GM12878 (cell line): ENCODE measurements around the gene EFNA2. TPM values are rescaled to one million over a fixed set of nuclear protein-coding genes. Genes with fewer than 3 reads are reported as not detected.

Source experiments
- ATAC-seq: fragments of 200-7000 bp; cut with Tn5 transposase; 3 replicates; pipeline ENCODE4 v1.9.1; 2020; ENCODE audit warnings: mild to moderate bottlenecking, moderate library complexity
- BruUV-seq: library from RNA; stranded (reverse); fragments of 400-500 nt; replicated peaks from 2 replicates; lab custom pipeline; 2021; lab: Mats Ljungman, UMichigan
- CTCF ChIA-PET: fragments of 300-600 bp; sonication (Branson Sonifier 250); formaldehyde crosslinking; extraction: SDS; loops from one replicate; lab custom pipeline; 2021; ENCODE audit warnings: inconsistent platforms; lab: Yijun Ruan, JAX
- POLR2A ChIA-PET: fragments of 350-600 bp; formaldehyde crosslinking; extraction: SDS; loops from one replicate; lab custom pipeline; 2021; ENCODE audit warnings: inconsistent platforms; lab: Charles Lee
- RAD21 ChIA-PET: fragments of 300-600 bp; sonication (Branson Sonifier 250); formaldehyde crosslinking; loops from one replicate; lab custom pipeline; 2023; ENCODE audit warnings: antibody characterized with exemption; ENCODE audit not compliant: unreplicated experiment; lab: Charles Lee
- SMC1A ChIA-PET: fragments of 300-600 bp; sonication (Branson Sonifier 250); formaldehyde crosslinking; loops from one replicate; lab custom pipeline; 2023; ENCODE audit not compliant: unreplicated experiment, uncharacterized antibody; lab: Charles Lee
- DNase-seq: peaks from one replicate; pipeline ENCODE4 v3.0.0-alpha.2; 2011; ENCODE audit warnings: low read depth, low spot score
- FAIRE-seq: peaks from 3 replicates; lab custom pipeline; 2011; peaks lifted over from hg19 to GRCh38; lab: Jason Lieb, UNC
- H2AFZ ChIP-seq: 2 replicates; pipeline ENCODE4 v1.6.0; 2011; ENCODE audit warnings: low read depth, low read length, control low read depth; ENCODE audit not compliant: control insufficient read depth
- H3K27ac ChIP-seq: 2 replicates; pipeline ENCODE4 v1.5.1; 2011; ENCODE audit warnings: control low read depth; ENCODE audit not compliant: control insufficient read depth, insufficient read depth
- H3K27me3 ChIP-seq, 2 experiments: replicated peaks in 1 of 2; 2 replicates each; pipeline versions ENCODE4 v1.6.0 to v1.6.1; 2011; ENCODE audit warnings: low read length in 1 of 2; ENCODE audit not compliant: control insufficient read depth in 2 of 2, insufficient read depth in 2 of 2
- H3K36me3 ChIP-seq, 2 experiments: 2 replicates each; pipeline ENCODE4 v1.5.1; 2011; ENCODE audit warnings: low read length in 1 of 2; ENCODE audit not compliant: control insufficient read depth in 2 of 2, insufficient read depth in 2 of 2
- H3K4me1 ChIP-seq: 2 replicates; pipeline ENCODE4 v1.6.1; 2011; ENCODE audit warnings: mild to moderate bottlenecking, low read length, moderate library complexity, mixed read lengths; ENCODE audit not compliant: control insufficient read depth, insufficient read depth
- H3K4me2 ChIP-seq: 2 replicates; pipeline ENCODE4 v1.6.0; 2011; ENCODE audit warnings: control low read depth; ENCODE audit not compliant: control insufficient read depth, insufficient read depth
- H3K4me3 ChIP-seq: fragments of 200-600 bp; sonication (generic); 2 replicates; pipeline ENCODE4 v1.5.1; 2016
- H3K79me2 ChIP-seq: 2 replicates; pipeline ENCODE4 v1.6.0; 2011; ENCODE audit warnings: low read length; ENCODE audit not compliant: control insufficient read depth, insufficient read depth
- H3K9ac ChIP-seq: 2 replicates; pipeline ENCODE4 v1.8.0; 2011; ENCODE audit warnings: low read length, control low read depth, mixed read lengths; ENCODE audit not compliant: control insufficient read depth, insufficient read depth
- H3K9me3 ChIP-seq: replicated peaks from 3 replicates; pipeline ENCODE4 v1.5.1; 2011; ENCODE audit warnings: mild to moderate bottlenecking, low read length; ENCODE audit not compliant: control insufficient read depth, insufficient read depth
- H4K20me1 ChIP-seq: 2 replicates; pipeline ENCODE4 v1.6.0; 2011; ENCODE audit not compliant: control insufficient read depth, insufficient read depth
- E2F4 ChIP-seq: IDR thresholded peaks from 2 replicates; pipeline ENCODE4 v1.6.1; 2012; ENCODE audit warnings: low read depth, low read length, improper control_type of control experiment
- FOXM1 ChIP-seq: IDR thresholded peaks from 2 replicates; pipeline ENCODE4 v1.6.1; 2012; ENCODE audit warnings: low read depth, mild to moderate bottlenecking, inconsistent platforms, low read length, moderate library complexity
- HDGF ChIP-seq: fragments of 450-650 bp; IDR thresholded peaks from 2 replicates; pipeline ENCODE4 v1.6.1; 2016; ENCODE audit warnings: antibody characterized with exemption
- KLF5 ChIP-seq: fragments of 450-650 bp; IDR thresholded peaks from 2 replicates; pipeline ENCODE4 v1.6.1; 2014; ENCODE audit warnings: mild to moderate bottlenecking; ENCODE audit not compliant: partially characterized antibody
- MLLT1 ChIP-seq: fragments of 450-650 bp; IDR thresholded peaks from 2 replicates; pipeline ENCODE4 v1.6.1; 2016; ENCODE audit warnings: mild to moderate bottlenecking
- NBN ChIP-seq: fragments of 450-650 bp; IDR thresholded peaks from 2 replicates; pipeline ENCODE4 v1.6.1; 2016
- NFXL1 ChIP-seq: fragments of 450-650 bp; IDR thresholded peaks from 2 replicates; pipeline ENCODE4 v1.6.1; 2017; ENCODE audit warnings: antibody characterized with exemption, mild to moderate bottlenecking, borderline replicate concordance
- NR2C1 ChIP-seq: fragments of 450-650 bp; IDR thresholded peaks from 2 replicates; pipeline ENCODE4 v1.6.1; 2017; ENCODE audit warnings: antibody characterized with exemption, mild to moderate bottlenecking, moderate library complexity
- POLR2A ChIP-seq: IDR thresholded peaks from 2 replicates; pipeline ENCODE4 v1.6.1; 2011; ENCODE audit warnings: low read depth, mild to moderate bottlenecking, low read length
- TAF1 ChIP-seq: IDR thresholded peaks from 2 replicates; pipeline ENCODE4 v1.6.1; 2011; ENCODE audit warnings: mild to moderate bottlenecking, low read depth, low read length, borderline replicate concordance
- ZBTB4 ChIP-seq: fragments of 450-650 bp; formaldehyde crosslinking; IDR thresholded peaks from 2 replicates; pipeline ENCODE4 v1.4.0; 2022; ENCODE audit warnings: mild to moderate bottlenecking, moderate library complexity
- ZNF384 ChIP-seq: IDR thresholded peaks from 2 replicates; pipeline ENCODE4 v1.6.1; 2012; ENCODE audit warnings: low read depth, mild to moderate bottlenecking, low read length, improper control_type of control experiment, borderline replicate concordance
- WGBS: methylation state at CpG from one replicate; pipeline ENCODE4 v1.1.6; 2016; ENCODE audit warnings: low lambda C conversion rate; ENCODE audit not compliant: insufficient replicate concordance, insufficient coverage; ENCODE audit errors: missing lambda C conversion rate; 5-methylcytosine and 5-hydroxymethylcytosine counted together
- in situ Hi-C: fragments of 300-500 bp; cut with MboI; formaldehyde crosslinking; loops from 9 replicates; pipeline ENCODE4 v1.14.3; 2018; ENCODE audit warnings: mixed read lengths
- intact Hi-C: fragments of 100-400 bp; cut with micrococcal nuclease; formaldehyde crosslinking; loops from one replicate; pipeline ENCODE4 v1.14.2; 2022; ENCODE audit not compliant: unreplicated experiment
- polyA plus RNA-seq, 11 experiments: library from polyadenylated mRNA; depleted of rRNA in 4 of 11; unstranded in 6 of 11; stranded (reverse) in 5 of 11; fragments of >200 nt; fragmentation: Nextera tagmentation in 4 of 11; fragmentation: Illumina TruSeq in 1 of 11; extraction: Ambion mirVana in 4 of 11; extraction: Trizol in 1 of 11; gene quantifications; 1 replicate in 1 of 11; 2 replicates in 10 of 11; pipeline versions ENCODE4 v1.2.1 to v1.2.3, GENCODE V29; 2011 to 2016; ENCODE audit warnings: inconsistent platforms in 2 of 11, missing spikeins in 2 of 11, low read depth in 1 of 11
- total RNA-seq, 4 experiments: library from RNA; depleted of rRNA in 3 of 4; stranded (reverse); fragments of >200 nt in 3 of 4; fragmentation: Illumina TruSeq in 1 of 4; extraction: Trizol in 1 of 4; gene quantifications; 2 replicates each; pipeline versions ENCODE4 v1.2.1 to v1.2.3, GENCODE V29; 2013 to 2021

Gene EFNA2
- total and polyA plus RNA-seq, 10 of the 15 experiments (the other 5 are each of a cell fraction or from before 2014, with no cell fraction given): not detected

GRCh38 chr19:1286487-1287353 lies 1.0 kb downstream of the EFNA2 start (continued):
- TF ChIP-seq ZBTB4: no peak

- no peak overlapping the region for H3K4me2 ChIP-seq
- peaks cover 7 to 8% of the 10 kb centered on the region in 2 experiments; a peak in 3 of 4 replicates for H3K27me3 ChIP-seq
- H3K79me2 ChIP-seq: no peaks in the 10 kb centered on the region
- ChIA-PET RAD21 (no interaction called here), POLR2A (no interaction called here), SMC1A (no interaction called here), CTCF (no interaction called here)
- TF ChIP-seq FOXM1 (no peak), KLF5 (no peak), NBN (no peak), E2F4 (no peak), ZNF384 (no peak), HDGF (no peak), NFXL1 (no peak), POLR2A (no peak), MLLT1 (no peak), TAF1 (no peak), NR2C1 (no peak)
- no peak overlapping the region for H2AFZ ChIP-seq
- H3K9ac ChIP-seq: no peak overlapping the region
- H4K20me1 ChIP-seq: no peaks in the 10 kb centered on the region
- ATAC-seq (no peak), DNase-seq (no peak), FAIRE-seq (no peak)
- no peak overlapping the region for H3K4me3 ChIP-seq
- H3K4me1 ChIP-seq: peaks cover 16% of the 10 kb centered on the region
- no peak overlapping the region for H3K27ac ChIP-seq
- intact Hi-C loops: no loop called here
- in situ Hi-C loops: no loop called here
- H3K36me3 ChIP-seq: no peaks in the 10 kb centered on the region
- H3K9me3 ChIP-seq: no peaks in the 10 kb centered on the region
- no TSS peak for BruUV-seq
- WGBS: 28% methylated on average over 45 of the region's 55 CpGs
Observed at GRCh38 chr19:1287354-1288225, 1.9 kb downstream of the EFNA2 start.
